Astrocyte (in vitro differentiated cells and primary cell): Measurements from ENCODE around the gene IL18RAP. TPM values are rescaled to one million over a fixed set of nuclear protein-coding genes. Genes with fewer than 3 reads are reported as not detected.

Experiments used
- DNase-seq: peaks from one replicate; pipeline ENCODE4 v3.0.0-alpha.2; 2010; ENCODE audit warnings: low read depth
- FAIRE-seq: peaks from 2 replicates; lab custom pipeline; 2011; peaks lifted over from hg19 to GRCh38; lab: Jason Lieb, UNC
- H2AFZ ChIP-seq: 2 replicates; pipeline ENCODE4 v1.6.0; 2012; ENCODE audit warnings: low read depth, low read length, inconsistent platforms
- H3K27ac ChIP-seq: 2 replicates; pipeline ENCODE4 v1.5.1; 2011; ENCODE audit warnings: low read depth, low read length, inconsistent platforms
- H3K27me3 ChIP-seq: 2 replicates; pipeline ENCODE4 v1.6.0; 2011; ENCODE audit warnings: low read length, inconsistent platforms; ENCODE audit not compliant: insufficient read depth
- H3K36me3 ChIP-seq: 2 replicates; pipeline ENCODE4 v1.5.1; 2011; ENCODE audit warnings: low read length, inconsistent platforms; ENCODE audit not compliant: insufficient read depth
- H3K4me1 ChIP-seq: 2 replicates; pipeline ENCODE4 v1.5.1; 2011; ENCODE audit warnings: low read length, inconsistent platforms; ENCODE audit not compliant: insufficient read depth
- H3K4me2 ChIP-seq: 2 replicates; pipeline ENCODE4 v1.6.0; 2012; ENCODE audit warnings: low read length, inconsistent platforms
- H3K4me3 ChIP-seq: 2 replicates; pipeline ENCODE4 v1.5.1; 2011; ENCODE audit warnings: low read depth, mild to moderate bottlenecking, low read length, inconsistent platforms; ENCODE audit not compliant: insufficient read depth
- H3K79me2 ChIP-seq: 2 replicates; pipeline ENCODE4 v1.6.0; 2012; ENCODE audit warnings: mild to moderate bottlenecking, low read length, inconsistent platforms; ENCODE audit not compliant: insufficient read depth
- H3K9ac ChIP-seq: 2 replicates; pipeline ENCODE4 v1.6.0; 2012; ENCODE audit warnings: mild to moderate bottlenecking, low read length, inconsistent platforms
- H3K9me3 ChIP-seq: 2 replicates; pipeline ENCODE4 v1.5.1; 2012; ENCODE audit warnings: low read depth, mild to moderate bottlenecking, low read length, inconsistent platforms; ENCODE audit not compliant: insufficient read depth
- H4K20me1 ChIP-seq: 2 replicates; pipeline ENCODE4 v1.6.0; 2012; ENCODE audit warnings: low read length, inconsistent platforms; ENCODE audit not compliant: insufficient read depth
- H3K27ac Mint-ChIP-seq: one replicate; pipeline ENCODE4 v1.8.0; 2021; ENCODE audit warnings: mild to moderate bottlenecking, mixed read lengths; ENCODE audit not compliant: unreplicated experiment
- H3K27me3 Mint-ChIP-seq: one replicate; pipeline ENCODE4 v1.8.0; 2021; ENCODE audit warnings: low read depth, mixed read lengths; ENCODE audit not compliant: unreplicated experiment
- H3K36me3 Mint-ChIP-seq: one replicate; pipeline ENCODE4 v1.8.0; 2021; ENCODE audit warnings: low read depth, mixed read lengths; ENCODE audit not compliant: unreplicated experiment
- H3K4me1 Mint-ChIP-seq: one replicate; pipeline ENCODE4 v1.8.0; 2021; ENCODE audit warnings: low read depth, mixed read lengths; ENCODE audit not compliant: unreplicated experiment
- H3K4me3 Mint-ChIP-seq: one replicate; pipeline ENCODE4 v1.8.0; 2021; ENCODE audit warnings: mild to moderate bottlenecking, moderate library complexity, mixed read lengths; ENCODE audit not compliant: unreplicated experiment
- H3K9me3 Mint-ChIP-seq: one replicate; pipeline ENCODE4 v1.8.0; 2021; ENCODE audit warnings: mild to moderate bottlenecking, mixed read lengths; ENCODE audit not compliant: unreplicated experiment
- CTCF ChIP-seq: IDR thresholded peaks from 2 replicates; pipeline ENCODE4 v1.5.1; 2011; ENCODE audit warnings: low read depth, mild to moderate bottlenecking, inconsistent platforms, low read length, moderate library complexity; ENCODE audit not compliant: insufficient read depth
- EZH2 ChIP-seq: IDR thresholded peaks from 2 replicates; pipeline ENCODE4 v1.6.1; 2012; ENCODE audit warnings: mild to moderate bottlenecking, low read length, inconsistent platforms; ENCODE audit not compliant: insufficient read depth
- total RNA-seq: library from RNA; stranded (reverse); gene quantifications from 2 replicates; pipeline ENCODE4 v1.2.1, GENCODE V29; 2021

IL18RAP gene
- total RNA-seq, 1 donor from 2014 or later: not detected

DNA sequence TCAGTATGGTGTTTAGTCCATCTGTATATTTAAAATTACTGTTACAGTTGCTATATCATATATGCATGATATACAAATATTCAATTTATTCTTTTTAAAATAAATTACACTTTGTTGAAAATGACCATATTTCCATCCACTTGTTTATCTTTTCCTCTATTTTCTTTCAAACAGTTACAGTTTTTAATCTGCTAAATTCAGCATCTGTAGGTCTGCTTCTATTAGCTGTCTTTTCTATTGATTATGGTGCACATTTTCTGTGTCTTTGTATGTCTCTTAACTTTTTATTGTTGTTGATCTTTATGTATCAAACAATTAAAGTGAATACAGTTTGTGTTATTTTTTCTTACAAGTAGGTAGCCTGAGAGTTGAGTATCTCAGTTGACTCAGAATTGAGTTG is 39.2 kb upstream of the IL18RAP start:
- Histone ChIP-seq H3K36me3 (no peaks in the 10 kb centered on the region), H3K4me1 (no peaks in the 10 kb centered on the region), H3K4me3 (no peak overlapping the region), H3K4me2 (no peak overlapping the region), H3K27ac (no peak overlapping the region), H4K20me1 (no peaks in the 10 kb centered on the region), H3K79me2 (no peaks in the 10 kb centered on the region), H3K27me3 (no peaks in the 10 kb centered on the region), H2AFZ (no peak overlapping the region), H3K9me3 (no peaks in the 10 kb centered on the region), H3K9ac (no peak overlapping the region)
- no peak overlapping the region for H3K27ac Mint-ChIP-seq
- H3K9me3 Mint-ChIP-seq: peaks cover 8% of the 10 kb centered on the region
- H3K4me3 Mint-ChIP-seq: no peak overlapping the region
- no peak for TF ChIP-seq EZH2
- TF ChIP-seq CTCF: no peak
- FAIRE-seq: no peak
- peaks cover 2% of the 10 kb centered on the region for H3K4me1 Mint-ChIP-seq
- H3K27me3 Mint-ChIP-seq: peaks cover 16% of the 10 kb centered on the region
- peaks cover 7% of the 10 kb centered on the region for H3K36me3 Mint-ChIP-seq
- no peak for DNase-seq

DNA sequence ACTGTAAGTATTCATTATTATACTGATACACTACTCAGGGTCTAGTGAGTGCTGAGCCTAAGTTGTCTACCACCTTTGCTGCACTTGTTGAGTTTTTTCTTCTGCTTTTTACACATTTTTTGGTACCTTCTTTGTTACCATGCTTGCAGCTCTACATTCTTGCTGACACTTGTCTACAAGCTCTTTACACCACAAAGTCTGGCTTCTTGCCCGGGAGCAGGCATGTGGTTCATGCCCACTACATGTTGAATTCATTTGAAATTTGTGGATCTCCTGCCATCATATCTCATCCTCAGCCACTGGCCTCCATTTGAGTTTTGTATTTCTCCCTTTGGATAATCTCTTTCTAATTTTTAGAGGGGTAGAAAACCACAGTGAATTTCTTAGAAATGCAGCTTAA is 37.4 kb upstream of the IL18RAP start:
- FAIRE-seq (no peak), DNase-seq (no peak)
- Mint-ChIP-seq H3K36me3 (peaks cover 5% of the 10 kb centered on the region), H3K27ac (no peak overlapping the region), H3K4me1 (peaks cover 5% of the 10 kb centered on the region), H3K27me3 (peaks cover 11% of the 10 kb centered on the region), H3K9me3 (peaks cover 8% of the 10 kb centered on the region), H3K4me3 (no peak overlapping the region)
- no peak for TF ChIP-seq EZH2
- TF ChIP-seq CTCF: no peak
- no peaks in the 10 kb centered on the region for H3K9me3 ChIP-seq
- H3K4me2 ChIP-seq: no peak overlapping the region
- H3K27me3 ChIP-seq: no peaks in the 10 kb centered on the region
- H3K4me3 ChIP-seq: no peak overlapping the region
- H2AFZ ChIP-seq: no peak overlapping the region
- no peaks in the 10 kb centered on the region for H3K36me3 ChIP-seq
- H3K9ac ChIP-seq: no peak overlapping the region
- H4K20me1 ChIP-seq: no peaks in the 10 kb centered on the region
- H3K79me2 ChIP-seq: no peaks in the 10 kb centered on the region
- no peaks in the 10 kb centered on the region for H3K4me1 ChIP-seq
- H3K27ac ChIP-seq: no peak overlapping the region

- H3K36me3 ChIP-seq: no peaks in the 10 kb centered on the region
- DNase-seq: no peak
- no peak for FAIRE-seq
- no peak overlapping the region for H3K27ac ChIP-seq
- Mint-ChIP-seq H3K27ac (no peak overlapping the region), H3K4me3 (no peak overlapping the region), H3K27me3 (peaks cover 6% of the 10 kb centered on the region), H3K36me3 (peaks cover 5% of the 10 kb centered on the region), H3K9me3 (peaks cover 8% of the 10 kb centered on the region), H3K4me1 (peaks cover 5% of the 10 kb centered on the region)
- TF ChIP-seq EZH2 (no peak), CTCF (no peak)
- H3K79me2 ChIP-seq: no peaks in the 10 kb centered on the region
- no peak overlapping the region for H3K4me3 ChIP-seq
- H4K20me1 ChIP-seq: no peaks in the 10 kb centered on the region
- no peaks in the 10 kb centered on the region for H3K4me1 ChIP-seq
- H3K4me2 ChIP-seq: no peak overlapping the region
- no peak overlapping the region for H2AFZ ChIP-seq
- H3K9me3 ChIP-seq: no peaks in the 10 kb centered on the region
- H3K27me3 ChIP-seq: no peaks in the 10 kb centered on the region
- H3K9ac ChIP-seq: no peak overlapping the region
Observed at GRCh38 chr2:102386004-102386403, 37.0 kb upstream of the IL18RAP start.
